Mucosa of descending colon (tissue), 3 donors: Measurements from ENCODE around the gene NRG2. TPM values are rescaled to one million over a fixed set of nuclear protein-coding genes. Genes with fewer than 3 reads are reported as not detected.

Experiments
- ATAC-seq: fragments of 200-7000 bp; cut with Tn5 transposase; one replicate; pipeline ENCODE4 v1.9.1; 2020; ENCODE audit warnings: mild to moderate bottlenecking, moderate library complexity
- DNase-seq, 3 donors: peaks; one replicate each; pipeline ENCODE4 v3.0.0-alpha.2; 2020
- H3K36me3 ChIP-seq: fragments of 200-600 bp; one replicate; pipeline ENCODE4 v1.8.0; 2021; ENCODE audit warnings: low read depth, mild to moderate bottlenecking
- H3K4me1 ChIP-seq: fragments of 200-600 bp; one replicate; pipeline ENCODE4 v1.8.0; 2021; ENCODE audit warnings: low read depth, mild to moderate bottlenecking
- H3K4me3 ChIP-seq: fragments of 200-600 bp; one replicate; pipeline ENCODE4 v1.8.0; 2021; ENCODE audit warnings: mild to moderate bottlenecking
- H3K9me3 ChIP-seq: fragments of 200-600 bp; one replicate; pipeline ENCODE4 v1.8.0; 2021; ENCODE audit warnings: mild to moderate bottlenecking
- intact Hi-C, 2 donors: fragments of 100-400 bp; cut with DNase I in 1 of 2; cut with micrococcal nuclease in 1 of 2; formaldehyde crosslinking; loops; one replicate each; pipeline versions ENCODE4 v1.11.0 to v1.11.1; 2022; cut with DNase I, micrococcal nuclease
- total RNA-seq, 3 donors: library from RNA; stranded (reverse); fragmentation: NEBNext Ultra II Directional in 2 of 3; extraction: Animal tissue kit (Norgen Biotek cat#: 25700) in 2 of 3; gene quantifications; one replicate each; pipeline versions ENCODE4 v1.2.1 to v1.2.4, GENCODE V29; 2021 to 2023
- TF ChIP-seq, protein P1 (sequence below): fragments of 200-600 bp; IDR thresholded peaks from one replicate; pipeline ENCODE4 v1.8.0; 2022; ENCODE audit warnings: antibody characterized with exemption, mild to moderate bottlenecking
- donor health status: DM: no; HTN: no; CAD: no; lungs with moderate emphysema.
- donor health status: DM: no; HTN: no; CAD: no.
- donor health status: DM: no; HTN: yes; CAD: no.

The NRG2 gene
- total RNA-seq, 3 donors from 2014 or later = 0.52 to 7.3 (median 0.89) TPM

DNA sequence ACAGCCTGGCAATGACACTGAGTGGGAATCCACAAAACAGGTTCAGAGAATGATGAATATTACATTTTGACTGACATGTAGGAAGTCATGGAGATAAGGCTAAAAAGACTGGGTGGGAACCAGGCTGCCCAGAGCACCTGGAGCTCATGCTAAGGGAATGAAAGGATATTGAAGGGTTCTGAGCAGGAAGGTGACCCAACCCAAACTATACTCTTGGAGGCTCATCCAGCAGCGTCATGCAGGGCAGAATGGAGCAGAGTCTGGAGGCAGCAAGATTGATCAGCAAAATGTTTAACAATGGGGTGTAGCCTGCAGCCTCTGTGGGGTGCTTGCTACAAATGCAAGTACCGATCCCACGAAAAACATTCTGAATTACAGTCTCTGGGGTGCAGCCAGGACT, 127.3 kb downstream of the NRG2 start:
- ATAC-seq = no peak
- no peak for DNase-seq
- TF ChIP-seq, protein P1, sequence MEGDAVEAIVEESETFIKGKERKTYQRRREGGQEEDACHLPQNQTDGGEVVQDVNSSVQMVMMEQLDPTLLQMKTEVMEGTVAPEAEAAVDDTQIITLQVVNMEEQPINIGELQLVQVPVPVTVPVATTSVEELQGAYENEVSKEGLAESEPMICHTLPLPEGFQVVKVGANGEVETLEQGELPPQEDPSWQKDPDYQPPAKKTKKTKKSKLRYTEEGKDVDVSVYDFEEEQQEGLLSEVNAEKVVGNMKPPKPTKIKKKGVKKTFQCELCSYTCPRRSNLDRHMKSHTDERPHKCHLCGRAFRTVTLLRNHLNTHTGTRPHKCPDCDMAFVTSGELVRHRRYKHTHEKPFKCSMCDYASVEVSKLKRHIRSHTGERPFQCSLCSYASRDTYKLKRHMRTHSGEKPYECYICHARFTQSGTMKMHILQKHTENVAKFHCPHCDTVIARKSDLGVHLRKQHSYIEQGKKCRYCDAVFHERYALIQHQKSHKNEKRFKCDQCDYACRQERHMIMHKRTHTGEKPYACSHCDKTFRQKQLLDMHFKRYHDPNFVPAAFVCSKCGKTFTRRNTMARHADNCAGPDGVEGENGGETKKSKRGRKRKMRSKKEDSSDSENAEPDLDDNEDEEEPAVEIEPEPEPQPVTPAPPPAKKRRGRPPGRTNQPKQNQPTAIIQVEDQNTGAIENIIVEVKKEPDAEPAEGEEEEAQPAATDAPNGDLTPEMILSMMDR = no peak
- Histone ChIP-seq H3K9me3 (no peaks in the 10 kb centered on the region), H3K36me3 (no peaks in the 10 kb centered on the region), H3K4me1 (no peaks in the 10 kb centered on the region), H3K4me3 (no peak overlapping the region)
- intact Hi-C loops = no loop called here

DNA sequence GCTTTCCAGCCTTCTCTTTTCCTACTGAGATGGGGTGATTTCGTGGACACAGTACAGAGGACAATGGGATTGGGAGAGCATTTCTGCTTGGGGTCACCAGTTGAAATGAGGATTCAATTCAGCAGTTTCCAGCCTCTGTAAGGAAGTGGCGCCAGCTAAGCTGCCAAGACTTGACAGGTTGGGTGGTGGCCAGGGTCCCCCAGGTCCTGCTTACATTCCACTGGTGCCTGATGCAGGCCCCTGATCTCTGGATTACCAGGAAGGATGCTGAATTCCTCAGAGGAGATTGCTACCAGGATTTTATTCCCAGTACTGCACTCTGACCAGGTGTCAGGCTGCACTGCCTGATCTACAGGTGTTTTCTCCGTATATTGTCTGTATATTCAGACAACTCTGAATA, 127.8 kb downstream of the NRG2 start:
- no peaks in the 10 kb centered on the region for H3K36me3 ChIP-seq
- intact Hi-C loops = no loop called here
- no peak for ATAC-seq
- no peak for DNase-seq
- TF ChIP-seq, protein P1 = no peak
- no peaks in the 10 kb centered on the region for H3K9me3 ChIP-seq
- no peaks in the 10 kb centered on the region for H3K4me1 ChIP-seq
- H3K4me3 ChIP-seq = no peak overlapping the region

DNA sequence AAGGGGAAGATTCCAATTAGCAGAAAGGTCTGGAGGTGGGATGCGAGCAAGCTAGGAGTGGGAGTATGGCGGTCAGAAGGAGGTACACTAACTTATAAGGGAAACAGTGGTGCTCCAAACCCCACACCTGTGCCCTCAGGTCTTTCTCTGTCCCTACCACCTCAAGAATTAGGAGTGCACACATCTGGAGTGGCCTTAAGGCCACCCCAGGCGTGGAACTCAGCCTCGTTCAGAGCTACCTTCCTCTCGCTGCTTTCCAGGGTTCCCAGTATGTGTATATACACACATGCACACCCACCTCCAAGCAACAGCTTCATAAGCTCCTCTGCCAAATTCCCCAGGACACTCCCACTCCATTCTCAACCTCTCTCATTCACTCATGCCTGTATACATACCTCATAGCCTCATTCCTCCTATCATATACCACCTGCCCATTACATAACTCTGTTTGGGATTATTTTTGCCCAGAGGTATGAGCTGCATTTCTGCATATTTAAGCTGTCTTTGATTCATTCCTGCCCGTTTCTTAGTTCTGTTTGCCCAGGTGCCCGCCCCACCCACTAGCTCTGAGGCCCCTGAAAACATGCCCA, 128.8 kb downstream of the NRG2 start:
- intact Hi-C loops = no loop called here
- ATAC-seq = no peak
- no peak for DNase-seq
- no peak overlapping the region for H3K4me3 ChIP-seq
- H3K4me1 ChIP-seq = no peaks in the 10 kb centered on the region
- no peaks in the 10 kb centered on the region for H3K36me3 ChIP-seq
- TF ChIP-seq, protein P1 = no peak
- H3K9me3 ChIP-seq = no peaks in the 10 kb centered on the region

DNA sequence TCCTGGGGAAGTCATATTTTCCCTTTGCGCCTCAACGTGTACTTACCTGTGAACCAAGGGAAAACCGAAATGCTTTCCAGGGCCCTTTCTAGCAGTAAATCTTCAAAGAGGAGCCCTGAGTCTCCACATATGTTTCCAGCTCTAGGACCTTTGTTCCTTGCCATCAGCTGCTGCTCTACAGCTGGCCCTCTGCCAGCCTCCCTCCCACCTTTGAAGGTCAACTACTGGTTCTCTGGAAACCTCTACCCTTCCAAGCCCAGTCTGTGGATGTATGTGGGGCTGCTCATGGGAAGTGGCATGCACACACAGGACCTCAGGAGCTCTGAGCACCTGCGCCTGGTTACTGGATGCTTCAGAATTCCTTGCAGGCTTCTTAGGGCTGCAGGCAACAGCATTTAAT, 130.3 kb downstream of the NRG2 start:
- intact Hi-C loops = no loop called here
- Histone ChIP-seq H3K9me3 (no peaks in the 10 kb centered on the region), H3K36me3 (no peaks in the 10 kb centered on the region), H3K4me1 (no peaks in the 10 kb centered on the region), H3K4me3 (no peak overlapping the region)
- no peak for DNase-seq
- TF ChIP-seq, protein P1 = no peak
- ATAC-seq = no peak

DNA sequence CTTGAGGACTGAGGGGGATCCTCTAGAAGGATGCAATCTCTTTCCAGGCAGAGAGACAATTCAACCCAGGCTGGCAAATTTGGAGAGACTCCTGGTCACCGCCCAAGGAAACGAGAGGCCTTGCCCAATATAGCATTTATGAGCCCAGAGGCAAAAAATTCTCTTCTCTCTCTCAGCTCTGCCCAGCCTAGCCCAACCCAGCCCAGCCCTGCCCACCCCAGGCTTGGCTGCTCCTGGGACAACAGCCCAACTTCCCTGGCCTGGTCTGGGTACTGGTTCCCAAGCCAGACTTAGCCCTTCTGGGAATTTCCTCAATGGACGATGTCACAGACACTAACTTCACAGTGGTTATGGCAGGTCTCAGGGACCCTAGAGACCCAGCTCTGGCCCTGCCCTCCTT, 130.9 kb downstream of the NRG2 start:
- no peak for ATAC-seq
- H3K9me3 ChIP-seq = no peaks in the 10 kb centered on the region
- TF ChIP-seq, protein P1 = no peak
- intact Hi-C loops = no loop called here
- H3K36me3 ChIP-seq = no peaks in the 10 kb centered on the region
- H3K4me3 ChIP-seq = no peak overlapping the region
- no peaks in the 10 kb centered on the region for H3K4me1 ChIP-seq
- no peak for DNase-seq
